Forelimb muscle (tissue), 1 donor: ENCODE data around the gene MRPS31. TPM values are rescaled to one million over a fixed set of nuclear protein-coding genes. Genes with fewer than 3 reads are reported as not detected.

Source experiments
- DNase-seq: peaks from one replicate; pipeline ENCODE4 v3.0.0-alpha.2; 2013; ENCODE audit warnings: low read depth
- polyA plus RNA-seq: library from polyadenylated mRNA; unstranded; fragments of 120-200 nt; gene quantifications from one replicate; pipeline ENCODE4 v1.2.1, GENCODE V29; 2013; ENCODE audit not compliant: insufficient read length

The MRPS31 gene
- 27.5 TPM for polyA plus RNA-seq

- DNase-seq: peak; percentile 72
Measured at GRCh38 chr13:40770934-40771618, at the start of gene MRPS31. Gene MRPS31, minus strand, starts transcription at chr13:40771190. Its CDS starts 54 bp downstream, at chr13:40771136.

GRCh38 chr13:40819797-40820315, 48.9 kb upstream of the MRPS31 start:
- no peak for DNase-seq

GRCh38 chr13:40818926-40819325, 47.9 kb upstream of the MRPS31 start:
- DNase-seq: no peak

GRCh38 chr13:40814803-40815202, 43.8 kb upstream of the MRPS31 start:
- no peak for DNase-seq

- DNase-seq: no peak
Measured at GRCh38 chr13:40813667-40814454, 42.9 kb upstream of the MRPS31 start.

- DNase-seq: no peak
Measured at GRCh38 chr13:40812724-40813445, 41.9 kb upstream of the MRPS31 start.

GRCh38 chr13:40812102-40812501, 41.1 kb upstream of the MRPS31 start:
- no peak for DNase-seq

GRCh38 chr13:40809471-40809870, 38.5 kb upstream of the MRPS31 start:
- DNase-seq: no peak

GRCh38 chr13:40806241-40806640, 35.3 kb upstream of the MRPS31 start:
- no peak for DNase-seq

- DNase-seq: no peak
Measured at GRCh38 chr13:40803316-40803715, 32.3 kb upstream of the MRPS31 start.

- DNase-seq: no peak
Measured at GRCh38 chr13:40801255-40802217, 30.5 kb upstream of the MRPS31 start.

GRCh38 chr13:40800559-40800958, 29.6 kb upstream of the MRPS31 start:
- DNase-seq: no peak

- no peak for DNase-seq
Measured at GRCh38 chr13:40799508-40799907, 28.5 kb upstream of the MRPS31 start.

- no peak for DNase-seq
Measured at GRCh38 chr13:40798380-40798779, 27.4 kb upstream of the MRPS31 start.

GRCh38 chr13:40796649-40797048, 25.7 kb upstream of the MRPS31 start:
- no peak for DNase-seq

GRCh38 chr13:40794414-40795368, 23.7 kb upstream of the MRPS31 start:
- DNase-seq: no peak

GRCh38 chr13:40793339-40793738, 22.3 kb upstream of the MRPS31 start:
- no peak for DNase-seq

- no peak for DNase-seq
Measured at GRCh38 chr13:40792284-40793051, 21.5 kb upstream of the MRPS31 start.

- no peak for DNase-seq
Measured at GRCh38 chr13:40790154-40790616, 19.2 kb upstream of the MRPS31 start.
